ENCODE results near the gene PRDM13.
A peak's percentile ranks its signal among the peaks of the same experiment; 100 is the strongest.
"Not testable (repeated sequence)": the region's sequence is repeated elsewhere in the genome, so short reads cannot be mapped to it uniquely, and the experiment has no call there.

PRDM13 gene

GRCh38 chr6:99606656-99607415, at the start of gene PRDM13:
PRDM13 (plus strand) TSS chr6:99606833; CDS start chr6:99607035, 202 bp downstream.
- no peak for DNase-seq

DNA sequence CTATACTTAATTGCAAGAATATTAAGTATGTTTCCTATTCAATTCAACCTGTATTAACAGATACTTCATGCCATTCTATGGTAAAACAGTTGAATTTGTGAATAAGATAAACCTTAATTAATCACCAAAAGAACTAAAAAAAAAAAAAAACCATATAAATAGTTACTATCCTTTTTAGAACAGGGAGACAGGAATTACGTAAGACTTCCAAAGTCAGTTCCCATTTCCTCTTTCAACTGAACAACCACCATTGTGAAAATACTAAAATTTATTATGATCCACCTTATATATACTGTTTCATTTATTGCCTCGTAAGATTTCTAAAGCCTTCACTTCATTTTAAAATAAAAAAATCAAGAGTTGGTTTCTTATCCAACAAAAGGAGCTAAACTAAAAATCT, 47.6 kb upstream of the PRDM13 start:
- no peak for DNase-seq

DNA sequence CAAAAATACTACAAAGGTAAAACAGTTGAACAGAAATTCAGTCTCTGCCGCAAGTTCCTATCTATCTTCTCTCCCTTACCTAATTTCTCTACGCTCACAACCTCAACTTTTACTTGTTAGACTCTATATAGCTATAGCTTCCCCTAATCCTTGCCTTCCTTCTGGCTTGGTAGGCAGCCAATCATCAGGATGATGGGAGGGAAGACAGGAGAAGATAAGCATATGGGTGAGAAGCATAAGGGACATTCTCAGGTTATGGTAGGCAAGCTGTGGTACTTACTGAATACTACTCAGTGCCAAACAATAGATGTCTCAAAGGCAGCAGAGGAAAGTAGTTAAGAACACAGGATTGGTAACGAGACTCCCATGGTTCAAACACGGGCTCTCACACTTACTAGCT, 46.0 kb upstream of the PRDM13 start:
- no peak for DNase-seq

- no peak for DNase-seq
These were observed 43.4 kb upstream of the PRDM13 start for GRCh38 chr6:99563056-99563723.

DNA sequence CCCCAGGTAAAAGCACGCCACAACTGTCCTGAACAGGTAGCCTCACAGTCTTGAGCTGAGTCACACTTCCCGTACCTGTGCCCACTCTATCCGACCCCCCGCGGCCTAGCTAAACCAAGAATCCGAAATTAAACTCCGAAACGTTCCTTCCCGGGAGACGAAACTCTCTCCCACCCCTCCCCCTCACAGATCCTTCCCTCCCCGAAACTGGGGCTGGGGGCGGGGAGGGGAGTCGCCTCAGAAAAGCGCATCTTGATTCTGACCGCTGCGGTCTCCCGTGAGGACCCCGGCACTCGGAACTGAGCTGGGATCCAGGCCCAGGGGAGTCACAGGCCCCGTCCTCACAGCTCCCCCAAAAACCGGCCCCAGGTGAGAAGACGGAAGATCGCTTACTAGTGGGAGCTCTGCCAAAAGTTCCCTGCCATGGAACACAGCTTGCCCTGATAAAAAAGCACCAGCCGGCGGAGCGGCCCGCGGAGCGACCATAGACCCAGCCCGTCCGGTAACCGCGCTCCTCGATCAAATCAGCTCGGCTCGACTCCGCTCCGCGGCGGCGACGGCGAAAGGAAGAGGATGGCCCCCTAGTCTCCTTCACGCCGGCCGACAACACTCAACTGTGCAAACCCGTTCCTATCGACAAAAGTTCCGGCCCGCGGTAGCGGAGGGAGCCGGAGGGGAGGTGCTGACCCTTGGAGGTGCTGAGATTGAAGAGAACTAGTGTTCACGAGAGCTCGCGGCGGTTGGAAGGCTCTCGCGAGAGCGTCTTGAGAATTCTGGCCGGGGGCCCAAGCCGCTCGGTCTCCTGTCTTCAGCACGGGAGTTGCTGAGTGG, 38.3 kb upstream of the PRDM13 start, which contains the start of gene CCNC:
Gene CCNC (minus strand): TSS at position 558 of the 831 bp plus-strand sequence. CDS start 133 bp downstream, at position 425.
- peak; percentile 94 for DNase-seq

DNA sequence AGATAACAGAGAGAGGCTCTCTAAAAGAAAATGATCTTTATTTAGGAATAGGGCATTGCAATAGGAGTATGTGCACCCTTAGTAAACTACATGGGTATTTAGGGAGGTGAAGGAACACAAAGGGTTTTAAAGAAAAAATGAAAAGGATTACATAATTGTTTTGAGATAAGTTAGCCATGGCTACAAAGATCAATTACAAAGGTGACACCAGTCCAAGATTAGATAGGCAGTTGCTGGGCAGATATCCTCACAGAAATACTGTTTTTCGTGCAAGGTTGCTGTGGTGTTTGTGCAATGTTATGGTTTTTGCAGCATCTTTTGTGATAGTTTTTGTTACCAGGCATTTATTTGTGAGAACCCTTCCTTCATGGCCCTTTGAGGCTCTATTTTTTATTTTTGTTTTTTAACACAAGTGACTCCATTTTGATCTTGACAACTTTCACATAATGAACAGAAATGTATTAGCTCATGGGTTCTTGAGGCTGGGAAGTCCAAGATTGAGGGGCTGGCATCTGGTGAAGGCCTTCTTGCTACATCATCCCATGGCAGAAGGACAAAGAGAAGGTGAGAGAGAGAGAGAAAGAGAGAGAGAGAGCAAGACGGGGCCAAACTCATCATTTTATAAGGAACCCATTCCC, 32.5 kb upstream of the PRDM13 start:
- no peak for DNase-seq

DNA sequence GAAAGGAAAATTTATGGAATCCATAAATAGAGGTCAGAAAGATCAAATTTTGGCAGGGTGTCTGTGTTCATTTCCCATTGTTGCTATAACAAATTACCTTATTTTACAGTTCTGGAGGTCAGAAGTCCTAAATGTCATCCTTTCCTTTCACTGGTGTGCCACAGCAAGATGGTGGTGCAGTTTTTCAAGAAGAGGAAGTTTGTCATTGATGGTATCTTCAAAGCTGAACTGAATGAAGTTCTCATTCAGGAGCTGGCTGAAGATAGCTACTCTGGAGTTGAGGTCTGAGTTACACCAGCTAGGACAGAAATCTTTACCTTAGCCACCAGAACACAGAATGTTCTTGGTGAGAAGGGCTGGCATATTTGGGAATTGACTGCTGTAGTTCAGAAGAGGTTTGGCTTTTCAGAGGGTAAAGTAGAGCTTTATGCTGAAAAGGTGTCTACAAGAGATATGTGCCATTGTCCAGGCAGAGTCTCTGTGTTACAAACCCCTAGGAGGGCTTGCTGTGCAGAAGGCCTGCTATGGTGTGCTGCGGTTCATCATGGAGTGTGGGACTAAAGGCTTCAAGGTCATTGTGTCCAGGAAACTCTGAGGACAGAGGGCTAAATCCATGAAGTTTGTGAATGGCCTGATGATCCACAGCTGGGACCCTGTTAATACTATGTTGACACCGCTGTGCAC, 30.9 kb upstream of the PRDM13 start:
- DNase-seq = no peak

DNA sequence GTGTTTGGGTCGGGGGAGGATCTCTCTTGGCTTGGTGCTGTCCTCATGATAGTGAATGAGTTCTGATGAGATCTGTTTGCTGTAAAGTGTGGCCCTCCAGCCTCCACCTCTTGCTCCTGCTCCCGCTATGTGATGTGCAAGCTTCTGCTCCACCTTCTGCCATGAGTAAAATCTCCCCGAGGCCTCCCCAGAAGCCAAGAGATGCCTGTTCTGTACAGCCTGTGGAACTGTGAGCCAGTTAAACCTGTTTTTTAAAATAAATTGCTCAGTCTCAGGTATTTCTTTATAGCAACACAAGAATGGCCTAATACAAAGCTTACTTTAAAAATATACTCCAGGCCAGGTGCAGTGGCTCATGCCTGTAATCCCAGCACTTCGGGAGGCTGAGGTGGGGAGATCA, 26.9 kb upstream of the PRDM13 start:
- no peak for DNase-seq

GRCh38 chr6:99587792-99588191, 18.8 kb upstream of the PRDM13 start:
- no peak for DNase-seq

DNA sequence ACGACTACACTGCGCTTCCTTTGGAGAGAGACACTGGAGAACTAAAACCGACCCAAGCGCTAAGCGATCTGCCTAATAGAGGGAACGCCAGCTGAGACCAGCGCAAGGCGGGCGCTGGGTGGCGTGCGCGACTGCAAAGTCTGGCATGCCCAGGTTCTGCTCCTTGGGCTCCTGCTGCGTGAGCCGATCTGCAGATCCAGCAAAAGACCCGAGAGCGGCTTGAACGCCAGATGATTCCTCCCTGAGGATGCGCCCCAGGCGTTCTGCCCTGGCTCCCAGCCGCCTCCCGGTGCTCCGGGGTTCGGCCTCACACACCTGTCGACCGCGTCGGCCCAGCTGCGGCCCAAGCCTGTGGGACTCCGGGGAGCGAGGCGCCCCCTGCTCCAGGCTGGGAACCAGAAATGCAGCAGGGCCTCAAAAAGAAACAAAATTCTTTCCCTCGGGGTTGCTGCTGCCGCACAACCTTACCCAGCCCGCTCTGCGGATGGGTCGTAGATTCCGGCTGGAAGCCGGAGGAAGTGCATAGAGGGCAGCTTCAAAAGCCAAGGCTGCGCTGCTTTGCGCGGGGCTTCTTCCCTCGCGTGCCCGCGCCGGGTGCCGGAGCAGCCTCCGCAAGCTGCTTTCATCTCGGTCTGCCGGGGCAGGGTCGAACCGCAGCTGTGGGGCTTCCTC, 17.9 kb upstream of the PRDM13 start:
- peak; percentile 77 for DNase-seq

DNA sequence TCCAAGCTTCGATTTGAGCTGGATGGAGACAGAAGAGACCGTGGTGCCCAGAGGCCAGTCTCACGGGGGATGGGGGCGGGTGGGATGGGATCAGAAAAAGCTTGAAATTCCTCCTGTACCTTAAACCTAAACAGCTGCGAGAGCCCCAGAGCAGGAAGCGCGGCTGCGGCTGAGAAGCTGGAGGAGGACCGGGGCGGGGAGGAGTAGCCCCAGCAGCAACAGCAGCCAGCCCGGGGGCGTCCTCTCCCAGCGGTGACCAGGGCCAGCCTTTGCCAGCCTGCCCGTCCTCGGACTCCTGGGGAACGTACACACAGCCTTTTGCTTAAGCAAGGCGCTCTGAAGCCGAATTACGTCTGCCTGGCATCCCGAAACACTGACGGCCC, 17.4 kb upstream of the PRDM13 start:
- peak; percentile 12 for DNase-seq

GRCh38 chr6:99589907-99590493, 16.6 kb upstream of the PRDM13 start:
- DNase-seq = no peak

- DNase-seq = no peak
These were observed 15.6 kb upstream of the PRDM13 start for GRCh38 chr6:99590728-99591672.

DNA sequence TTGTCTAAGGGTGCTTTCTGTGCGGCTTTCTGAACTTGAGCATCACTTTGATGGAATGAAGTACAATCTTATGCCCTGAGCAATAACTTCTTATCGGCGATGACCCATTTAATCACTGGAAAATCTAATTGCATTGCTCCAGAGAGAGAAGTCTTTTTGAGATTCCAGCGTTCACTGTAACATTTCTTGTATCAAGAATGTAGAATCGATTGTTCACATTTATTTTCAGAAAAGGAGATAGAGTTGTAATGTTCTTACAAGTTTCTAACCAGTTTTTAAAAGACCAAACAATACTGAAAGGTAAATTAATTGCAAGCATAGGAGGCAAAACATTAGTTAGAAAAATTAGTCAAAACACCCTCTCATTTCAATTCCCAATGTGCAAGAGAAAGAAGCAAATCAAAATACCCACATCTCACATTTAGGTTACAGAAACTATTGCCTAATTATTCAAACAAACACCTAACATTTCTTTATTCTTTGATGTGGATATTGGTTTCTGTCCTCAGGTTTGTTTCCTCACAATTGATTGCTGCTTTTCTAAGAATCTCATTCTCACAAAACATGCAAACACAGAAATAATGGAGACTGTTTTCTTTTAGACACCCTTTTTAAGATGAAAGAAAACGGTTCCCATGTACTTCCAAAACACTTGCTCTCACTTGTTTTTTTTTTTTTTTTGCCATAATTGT, 14.8 kb upstream of the PRDM13 start:
- no peak for DNase-seq

- DNase-seq = no peak
These were observed 13.7 kb upstream of the PRDM13 start for GRCh38 chr6:99592900-99593299.

GRCh38 chr6:99594696-99595095, 11.9 kb upstream of the PRDM13 start:
- not testable (repeated sequence) for DNase-seq

DNA sequence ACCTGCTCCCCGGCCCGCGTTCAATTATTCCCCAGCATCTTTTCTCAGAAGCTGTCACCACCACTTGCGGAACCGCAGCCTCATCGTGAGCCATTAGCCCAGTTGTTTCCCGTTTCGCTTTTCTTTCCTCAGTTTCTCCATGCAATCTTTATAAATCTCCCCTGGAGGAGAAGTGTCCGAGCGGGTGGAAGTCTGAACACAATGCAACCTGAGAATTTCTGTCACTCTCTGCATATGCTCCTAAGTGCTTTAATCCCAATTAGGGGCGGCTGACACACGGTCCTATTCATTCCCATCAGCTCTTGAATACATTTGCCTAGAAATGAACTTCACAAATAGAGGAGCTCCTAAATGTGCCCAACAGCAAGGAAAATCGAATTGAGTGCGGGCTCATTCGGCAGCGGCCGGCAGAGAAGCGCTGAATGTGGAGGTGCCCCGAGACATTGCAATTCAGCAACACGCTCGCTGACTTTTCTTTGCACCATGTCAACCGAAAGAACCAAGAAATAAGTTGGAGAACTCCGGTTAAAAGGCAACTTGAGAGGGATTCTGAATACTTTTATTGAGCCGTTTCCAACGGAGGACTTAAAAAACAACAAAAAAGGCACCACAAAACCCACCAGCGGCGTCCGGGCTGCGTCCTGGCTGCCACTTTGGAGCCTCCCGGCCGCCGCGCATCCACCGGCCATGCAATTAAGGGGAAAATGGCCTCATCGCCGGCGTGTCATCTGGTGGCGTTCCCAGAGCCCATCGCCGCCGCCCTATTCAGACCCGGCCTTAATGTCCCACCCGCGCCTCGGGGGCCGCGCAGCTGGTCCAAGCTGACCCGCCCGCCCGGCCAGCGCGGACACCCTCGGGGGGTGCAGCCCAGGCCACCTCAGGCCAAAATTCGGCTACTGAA, 3.9 kb upstream of the PRDM13 start:
- no peak for DNase-seq

DNA sequence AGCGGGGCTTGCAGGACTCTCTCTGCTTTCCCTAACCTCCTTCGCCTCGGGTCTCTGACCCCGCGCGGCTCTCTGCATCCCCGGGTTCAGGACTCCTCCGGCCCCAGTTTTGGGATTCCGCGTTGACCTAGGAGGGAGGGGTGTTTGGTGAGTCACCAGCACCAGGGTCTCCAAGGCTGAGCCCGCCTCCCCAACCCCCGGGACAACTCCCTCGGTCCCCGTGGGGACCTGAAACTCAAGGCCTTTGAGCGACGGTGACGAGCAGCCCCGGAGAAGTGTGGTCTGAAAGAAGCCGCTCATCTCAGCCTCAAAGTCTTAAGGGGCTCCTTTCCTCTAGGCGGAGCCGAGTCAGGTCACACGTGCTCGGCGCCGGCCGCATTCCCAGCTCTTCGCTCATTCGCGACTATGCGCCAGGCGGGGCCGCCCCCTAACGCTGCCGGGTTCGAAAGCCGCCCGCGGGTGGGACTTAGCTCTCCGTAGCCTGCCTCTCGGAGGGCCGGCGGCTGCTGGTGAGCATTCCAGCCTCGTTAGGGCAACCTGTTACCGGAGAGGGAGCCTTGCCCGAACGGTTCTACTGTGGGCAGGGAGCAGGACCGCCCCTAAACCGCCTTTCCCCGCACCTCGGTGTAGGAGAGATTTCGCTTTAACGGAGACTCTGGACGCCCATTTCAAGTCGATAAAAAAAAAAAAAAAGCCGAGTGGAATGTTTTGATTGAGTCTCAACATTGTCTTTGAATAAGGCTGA, 3.0 kb upstream of the PRDM13 start:
- no peak for DNase-seq

All from RPMI8226 (cell line).